IPS-18c (cell line): ENCODE results near the gene HARBI1.
"Not testable (repeated sequence)": the region's sequence is repeated elsewhere in the genome, so short reads cannot be mapped to it uniquely, and the experiment has no call there.

ENCODE experiments used
- H3K4me3 ChIP-seq: 2 replicates; pipeline ENCODE4 v1.7.0; 2013; ENCODE audit warnings: low read depth, mild to moderate bottlenecking, low read length, moderate library complexity; ENCODE audit not compliant: insufficient read depth
- H3K9me3 ChIP-seq: one replicate; pipeline ENCODE4 v1.6.1; 2013; ENCODE audit warnings: mild to moderate bottlenecking, low read length, moderate library complexity; ENCODE audit not compliant: control insufficient read depth, insufficient read depth

The HARBI1 gene

DNA sequence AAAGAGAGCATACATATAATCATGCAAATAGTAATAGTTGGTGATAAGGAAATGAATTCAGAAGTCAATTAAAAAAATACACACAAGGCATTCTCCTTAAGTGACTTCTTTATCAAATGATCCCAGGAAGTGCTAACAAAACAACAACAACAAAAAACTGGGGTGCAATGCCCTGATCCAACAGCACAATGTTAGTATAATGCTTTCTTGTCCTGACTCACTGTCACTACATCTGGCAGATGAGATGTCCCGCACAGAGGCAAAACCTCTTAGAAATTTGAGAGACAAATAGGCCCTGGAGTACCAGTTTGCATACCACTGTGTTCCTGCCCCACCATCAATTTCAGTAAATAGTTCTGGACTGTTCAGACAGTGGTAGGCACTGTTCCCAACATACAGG, 12.2 kb downstream of the HARBI1 start:
- H3K9me3 ChIP-seq = no peaks in the 10 kb centered on the region

DNA sequence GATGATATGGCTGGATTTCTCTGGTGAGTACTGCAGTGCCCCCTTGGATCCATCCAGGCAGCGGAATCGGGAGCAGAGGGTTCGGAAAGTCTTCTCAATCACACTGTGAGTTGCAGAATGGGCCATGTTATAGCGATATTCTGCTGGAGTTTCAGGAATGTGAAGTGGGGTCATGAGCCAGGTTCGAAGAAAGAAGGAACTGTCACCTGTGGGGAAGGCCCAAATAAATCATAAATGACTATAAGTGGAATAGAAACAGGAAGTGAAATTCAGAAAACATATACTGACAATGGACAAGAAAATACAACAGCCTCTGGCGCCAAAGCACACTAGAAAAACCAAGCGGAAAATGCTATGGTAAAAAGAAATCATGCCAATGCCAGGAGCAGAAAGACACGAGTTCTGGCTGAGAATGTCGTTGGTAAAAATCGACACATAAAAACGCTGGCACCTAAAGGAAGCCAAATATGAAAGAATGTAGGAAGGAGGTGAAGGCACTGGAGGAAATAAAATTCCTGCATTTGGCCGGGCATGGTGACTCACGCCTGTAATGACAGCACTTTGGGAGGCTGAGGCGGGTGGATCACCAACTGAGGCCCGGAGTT, 13.2 kb downstream of the HARBI1 start:
- H3K4me3 ChIP-seq = no peak overlapping the region
- H3K9me3 ChIP-seq = no peaks in the 10 kb centered on the region

More for the DNA sequence above, 12.2 kb downstream of the HARBI1 start:
- H3K4me3 ChIP-seq = no peak overlapping the region

DNA sequence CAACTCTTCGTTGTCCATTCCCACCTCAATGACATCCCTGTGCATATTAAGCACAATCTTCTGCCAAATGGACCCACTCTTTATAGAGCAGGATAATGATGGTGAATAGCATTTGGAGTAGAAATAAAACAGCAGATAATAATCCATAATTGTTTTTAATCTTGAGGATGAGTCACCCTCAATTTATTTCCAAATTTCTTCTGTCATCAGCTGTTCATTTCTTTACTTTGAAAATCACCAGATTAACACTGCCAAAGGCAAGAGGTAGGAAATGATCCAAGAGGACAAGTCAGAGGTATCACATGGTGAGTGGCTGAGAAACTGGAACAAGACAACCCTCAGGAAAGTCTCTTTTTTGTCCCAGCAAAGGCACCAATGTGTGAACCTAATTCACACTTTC, 15.9 kb downstream of the HARBI1 start:
- Histone ChIP-seq H3K9me3 (no peaks in the 10 kb centered on the region), H3K4me3 (no peak overlapping the region)

DNA sequence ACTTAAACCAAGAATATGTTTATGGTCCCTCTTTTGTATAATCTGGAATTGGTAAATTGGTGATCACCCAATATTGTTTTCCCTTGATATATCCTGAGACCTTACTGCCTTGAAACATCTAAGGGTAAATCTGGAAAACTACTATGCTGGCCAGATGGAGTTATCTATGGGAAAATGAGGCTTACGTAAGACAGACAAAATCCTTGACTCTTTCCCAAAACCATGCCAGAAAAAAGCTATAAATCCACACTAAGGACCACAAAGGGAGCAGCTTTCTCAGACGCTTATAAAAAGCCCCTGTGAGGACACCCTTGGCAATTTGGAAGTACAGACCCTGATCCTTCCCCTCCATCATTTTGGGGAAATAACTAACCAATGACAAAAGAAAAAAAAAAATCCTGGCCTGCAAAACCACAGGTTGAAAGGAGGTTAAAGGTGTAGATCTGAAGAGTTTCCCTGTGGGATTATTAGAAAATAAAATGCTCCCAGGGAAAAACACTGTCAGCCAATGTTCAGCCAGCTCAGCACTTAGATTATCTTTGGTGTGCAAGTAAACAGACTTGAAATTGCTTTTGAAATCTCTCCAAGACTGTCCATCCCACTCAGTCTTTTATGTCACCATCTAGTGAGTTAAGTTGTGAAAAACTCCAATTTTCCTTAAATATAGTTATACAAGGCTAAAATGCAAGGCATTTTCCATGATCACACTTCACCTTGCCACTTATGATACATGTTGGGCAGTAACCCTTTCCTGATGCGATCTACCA, 16.6 kb downstream of the HARBI1 start:
- Histone ChIP-seq H3K4me3 (no peak overlapping the region), H3K9me3 (no peaks in the 10 kb centered on the region)

DNA sequence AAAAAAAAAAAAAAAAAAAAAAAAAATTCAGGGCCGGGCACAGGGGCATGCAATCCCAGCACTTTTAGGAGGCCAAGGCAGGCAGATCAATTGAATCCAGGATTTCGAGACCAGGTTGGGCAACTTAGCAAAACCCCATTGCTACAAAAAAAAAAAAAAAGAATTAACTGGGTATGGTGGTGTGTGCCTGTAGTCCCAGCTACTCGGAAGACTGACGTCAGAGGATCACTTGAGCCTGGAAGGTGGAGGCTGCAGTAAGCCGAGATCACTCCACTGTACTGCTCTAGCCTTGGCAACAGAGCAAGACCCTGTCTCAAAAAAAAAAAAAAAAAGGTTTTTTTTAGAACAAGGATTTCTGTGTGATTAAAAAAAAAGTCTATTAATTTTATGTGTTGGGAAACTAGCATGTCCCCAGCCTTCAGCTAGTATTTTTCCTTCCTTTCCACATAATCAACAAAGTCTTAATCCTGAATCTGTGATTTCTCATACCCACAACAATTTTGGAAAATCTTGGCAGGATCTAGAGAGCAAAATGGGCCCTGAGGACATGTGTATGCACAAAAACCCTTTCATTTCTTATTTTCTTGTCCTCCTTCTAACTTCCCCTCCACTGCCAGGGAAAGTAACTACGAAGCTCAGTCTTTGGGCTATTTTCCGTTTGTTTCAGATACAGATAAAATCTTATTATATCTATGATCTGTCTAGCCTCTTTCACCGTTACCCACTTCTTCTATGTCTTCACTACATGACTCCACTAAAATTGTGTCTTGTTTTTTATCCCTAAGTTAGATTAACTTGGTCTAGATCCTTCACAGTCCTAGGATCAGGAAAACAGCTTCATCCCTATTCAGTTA, 17.5 kb downstream of the HARBI1 start:
- Histone ChIP-seq H3K4me3 (no peak overlapping the region), H3K9me3 (no peaks in the 10 kb centered on the region)

DNA sequence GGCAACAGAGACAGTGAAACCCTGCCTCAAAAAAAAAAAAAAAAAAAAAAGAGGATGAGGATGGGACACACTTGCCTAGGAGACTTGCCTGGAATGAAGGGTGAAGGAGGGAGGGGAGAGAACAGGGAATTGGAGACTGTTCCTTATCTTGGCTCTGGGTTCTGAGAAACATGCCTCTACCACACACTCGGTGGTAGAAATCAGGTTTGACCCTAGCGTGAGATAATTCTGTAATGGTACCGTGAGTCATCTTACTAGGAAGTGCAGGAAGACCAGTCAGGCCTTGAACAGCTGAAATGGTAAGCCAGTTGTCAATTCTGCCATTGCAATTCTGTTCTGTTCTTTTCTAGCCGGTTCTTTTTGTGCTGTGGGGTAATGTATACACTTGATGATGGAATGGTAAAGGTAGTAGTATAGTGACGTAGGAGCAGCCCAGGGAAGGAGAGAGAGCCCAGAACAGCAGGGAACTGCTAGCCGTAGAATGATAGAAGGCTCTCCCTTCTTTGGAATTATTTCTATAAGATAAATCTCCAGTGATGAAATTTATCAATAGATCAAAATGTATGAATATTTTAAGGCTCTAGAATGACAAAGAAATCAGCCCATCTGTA, 19.3 kb downstream of the HARBI1 start:
- Histone ChIP-seq H3K9me3 (no peaks in the 10 kb centered on the region), H3K4me3 (no peak overlapping the region)

DNA sequence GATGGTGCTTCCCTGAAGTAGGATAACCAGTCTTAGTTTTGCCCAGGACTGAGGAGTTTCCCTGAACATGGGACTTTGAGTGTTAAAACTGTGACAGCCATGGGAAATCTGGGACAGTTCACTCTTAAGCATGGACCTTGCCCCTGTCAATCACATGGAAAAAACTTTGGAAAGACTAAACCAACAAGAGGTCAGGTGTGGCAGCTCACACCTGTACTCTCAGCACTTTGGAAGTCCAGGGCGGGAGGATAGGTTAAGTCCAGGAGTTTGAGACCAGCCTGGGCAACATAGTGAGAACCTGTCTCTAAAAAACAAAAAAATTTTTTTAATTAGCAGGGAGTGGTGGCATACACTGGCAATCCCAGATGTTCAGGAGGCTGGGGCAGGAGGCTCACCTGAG, 19.9 kb downstream of the HARBI1 start:
- Histone ChIP-seq H3K9me3 (no peaks in the 10 kb centered on the region), H3K4me3 (no peak overlapping the region; the same call in 1 of the 2 replicates)

DNA sequence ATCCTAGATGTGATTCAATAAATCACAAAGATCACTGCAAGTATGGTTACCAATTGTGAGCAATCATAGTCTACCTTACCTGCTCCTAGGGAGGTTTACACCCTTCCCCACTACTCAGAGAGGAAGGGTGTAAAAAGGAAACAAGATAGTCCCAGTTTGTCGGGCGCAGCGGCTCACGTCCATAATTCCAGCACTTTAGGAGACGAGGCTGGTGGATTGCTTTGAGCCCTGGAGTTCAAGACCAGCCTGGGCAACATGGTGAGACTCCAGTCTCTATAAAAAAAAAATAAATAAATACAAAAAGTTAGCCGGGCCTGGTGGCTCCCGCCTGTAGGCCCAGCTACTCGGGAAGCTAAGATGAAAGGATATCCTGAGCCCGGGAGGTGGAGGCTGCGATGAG, 22.2 kb downstream of the HARBI1 start:
- H3K4me3 ChIP-seq = no peak overlapping the region

DNA sequence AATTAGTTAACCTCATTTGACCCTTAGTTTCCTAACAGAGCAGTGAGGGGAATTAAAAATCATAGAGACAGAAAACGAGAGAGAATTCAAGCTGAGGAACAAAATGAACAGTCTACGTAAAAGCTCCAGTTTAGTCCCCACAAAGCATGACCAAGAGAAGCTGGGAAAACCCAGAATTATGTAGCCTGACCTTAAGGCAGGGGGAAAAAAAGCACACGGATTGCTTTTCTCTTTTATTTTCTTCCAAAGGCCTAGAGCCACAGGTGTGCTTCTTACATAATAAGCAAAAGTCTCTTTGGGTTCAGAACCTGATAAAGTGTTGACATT, 22.7 kb downstream of the HARBI1 start:
- Histone ChIP-seq H3K4me3 (peak overlapping the region; percentile 87; the same call in 1 of the 2 replicates), H3K9me3 (no peaks in the 10 kb centered on the region)

More for the DNA sequence above, 22.2 kb downstream of the HARBI1 start:
- no peaks in the 10 kb centered on the region for H3K9me3 ChIP-seq

DNA sequence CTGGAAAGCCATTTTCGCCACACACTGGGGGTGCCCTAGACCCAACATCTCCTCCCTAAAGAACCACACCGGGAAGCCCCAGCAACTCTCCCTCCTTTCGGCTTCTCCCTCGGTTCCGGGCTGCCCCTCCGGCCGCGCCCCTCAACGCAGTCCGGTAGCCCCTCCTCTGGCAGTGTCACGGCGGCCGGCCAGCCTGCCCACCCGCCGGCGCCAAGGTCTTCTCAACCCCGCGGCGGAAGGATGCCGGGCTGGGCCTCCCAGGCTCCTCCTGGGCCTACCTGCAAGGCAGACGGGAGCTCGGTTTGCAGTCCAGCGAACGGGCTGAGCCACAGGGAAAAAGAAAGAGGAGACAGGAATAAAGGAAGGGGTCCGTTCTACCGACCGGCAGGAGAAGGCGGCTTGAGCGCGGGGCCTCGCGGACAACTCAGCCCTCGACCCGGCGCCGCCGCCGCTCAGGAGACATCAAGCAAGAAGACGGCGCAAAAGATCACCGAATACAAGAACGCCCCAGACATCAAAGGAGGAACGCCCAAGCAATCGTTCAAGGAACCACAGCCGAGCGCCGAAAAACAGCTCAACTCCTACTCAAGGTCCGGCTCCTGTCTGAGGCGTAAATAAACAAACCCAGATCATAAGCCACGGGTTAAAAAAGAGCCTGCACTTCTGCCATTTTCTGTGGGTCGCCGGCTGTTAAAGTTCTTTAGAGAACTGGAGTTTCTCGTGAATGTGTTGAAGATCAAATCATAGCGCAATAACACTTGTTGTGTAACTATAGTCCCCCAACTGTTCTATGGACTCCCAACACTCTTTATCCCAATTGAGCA, 23.3 kb downstream of the HARBI1 start, which contains the start of gene AMBRA1:
Gene AMBRA1 (minus strand): TSS at position 474 of the 824 bp plus-strand sequence. CDS start 45,643 bp downstream, outside the sequence.
- Histone ChIP-seq H3K4me3 (peak within 1 kb of the TSS; percentile 87), H3K9me3 (no peaks in the 10 kb centered on the region)

DNA sequence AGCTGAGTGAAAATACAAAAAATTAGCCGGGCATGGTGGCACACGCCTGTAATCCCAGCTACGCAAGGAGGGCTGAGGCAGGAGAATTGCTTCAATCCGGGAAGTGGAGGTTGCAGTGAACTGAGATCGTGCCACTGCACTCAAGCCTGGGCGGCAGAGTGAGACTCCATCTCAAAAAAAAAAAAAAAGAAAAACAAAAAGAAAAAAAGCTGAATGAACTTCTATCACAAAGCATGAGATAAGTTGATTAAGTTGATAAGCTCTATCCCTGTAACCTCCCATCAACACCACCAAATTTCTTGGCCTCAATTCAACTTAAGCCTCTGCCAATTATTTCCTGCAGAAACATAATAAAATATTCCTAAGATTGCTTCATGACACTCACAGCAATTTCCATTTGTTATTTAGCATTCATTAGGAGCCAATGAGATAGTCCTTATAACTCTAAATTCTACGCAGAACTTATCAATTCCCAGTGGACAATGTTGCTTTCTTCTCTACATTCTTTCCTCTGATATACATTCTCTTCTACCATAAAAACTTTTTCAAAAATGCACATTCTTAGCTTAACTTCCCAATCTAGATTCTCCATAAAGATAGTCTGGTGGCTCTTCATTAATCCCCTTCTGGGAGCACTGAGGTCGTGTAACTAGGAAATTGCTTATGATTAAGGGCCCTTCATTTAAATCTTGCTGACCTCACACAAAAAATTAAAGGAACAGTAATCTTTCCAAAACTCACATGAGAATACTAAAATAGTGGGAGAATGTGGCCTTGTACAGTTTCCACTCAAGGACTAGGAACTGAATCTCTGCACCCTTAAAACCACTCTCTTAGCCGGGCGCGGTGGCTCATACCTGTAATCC, 26.1 kb downstream of the HARBI1 start:
- H3K9me3 ChIP-seq = no peaks in the 10 kb centered on the region
- H3K4me3 ChIP-seq = no peak overlapping the region

DNA sequence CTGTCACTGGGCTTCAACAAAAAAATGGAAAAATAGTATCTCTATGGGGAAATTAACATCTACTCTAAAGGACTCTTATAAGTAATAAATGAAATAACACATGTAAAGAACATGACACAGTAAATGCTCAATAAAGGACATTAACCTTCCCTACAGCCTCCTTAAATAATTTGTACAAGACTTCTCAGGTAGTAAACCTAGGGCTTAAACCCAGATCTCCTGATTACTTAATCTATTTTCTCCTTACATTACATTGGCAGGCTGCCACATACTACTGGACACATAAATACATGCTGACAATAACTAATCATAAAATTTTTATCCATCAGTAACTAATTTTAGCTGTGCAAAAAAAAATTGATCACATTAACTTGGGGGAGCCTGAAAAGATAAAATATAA, 28.1 kb downstream of the HARBI1 start:
- H3K9me3 ChIP-seq = no peaks in the 10 kb centered on the region

DNA sequence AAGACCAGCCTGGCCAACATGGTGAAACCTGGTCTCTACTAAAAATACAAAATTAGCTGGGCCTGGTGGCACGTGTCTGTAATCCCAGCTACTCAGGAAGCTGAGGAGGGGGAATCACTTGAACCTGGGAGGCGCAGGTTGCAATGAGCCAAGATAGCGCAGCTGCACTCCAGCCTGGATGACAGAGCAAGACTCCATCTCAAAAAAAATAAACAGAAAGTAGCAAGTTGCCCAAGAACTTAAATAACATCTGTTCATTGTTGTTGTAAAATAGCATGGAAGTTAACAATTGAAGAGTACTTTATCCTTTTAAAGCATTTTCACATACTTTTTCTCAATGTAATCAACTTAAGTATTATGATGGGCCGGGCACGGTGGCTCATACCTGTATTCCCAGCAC, 28.9 kb downstream of the HARBI1 start:
- no peak overlapping the region for H3K4me3 ChIP-seq
- no peaks in the 10 kb centered on the region for H3K9me3 ChIP-seq

More for the DNA sequence above, 28.1 kb downstream of the HARBI1 start:
- H3K4me3 ChIP-seq = no peak overlapping the region

DNA sequence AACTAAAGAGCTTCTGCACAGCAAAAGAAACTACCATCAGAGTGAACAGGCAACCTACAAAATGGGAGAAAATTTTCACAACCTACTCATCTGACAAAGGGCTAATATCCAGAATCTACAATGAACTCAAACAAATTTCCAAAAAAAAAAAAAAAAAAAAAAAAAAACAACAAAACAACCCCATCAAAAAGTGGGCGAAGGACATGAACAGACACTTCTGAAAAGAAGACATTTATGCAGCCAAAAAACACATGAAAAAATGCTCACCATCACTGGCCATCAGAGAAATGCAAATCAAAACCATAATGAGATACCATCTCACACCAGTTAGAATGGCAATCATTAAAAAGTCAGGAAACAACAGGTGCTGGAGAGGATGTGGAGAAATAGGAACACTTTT, 33.5 kb downstream of the HARBI1 start:
- H3K9me3 ChIP-seq = not testable (repeated sequence)

DNA sequence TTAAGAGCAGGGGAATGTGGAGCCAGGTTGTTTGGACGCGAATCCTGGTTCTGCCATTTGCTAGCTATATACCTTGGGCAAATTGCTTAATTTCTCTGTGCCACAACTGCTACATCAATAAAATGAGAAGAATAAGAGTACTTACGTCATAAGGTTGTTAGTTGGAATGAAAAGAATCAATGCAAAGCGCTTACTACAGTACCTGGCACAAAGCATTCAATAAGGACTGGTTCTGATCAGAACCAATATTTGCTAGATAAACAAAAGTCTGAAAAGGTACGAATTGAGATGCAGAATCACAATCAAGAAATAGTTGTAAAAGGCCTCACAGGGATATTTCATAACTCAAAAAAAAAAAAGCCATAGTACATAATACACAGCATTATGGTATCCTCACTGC, 34.4 kb downstream of the HARBI1 start:
- Histone ChIP-seq H3K4me3 (no peak overlapping the region), H3K9me3 (no peaks in the 10 kb centered on the region)

More for the DNA sequence above, 33.5 kb downstream of the HARBI1 start:
- not testable (repeated sequence) for H3K4me3 ChIP-seq

DNA sequence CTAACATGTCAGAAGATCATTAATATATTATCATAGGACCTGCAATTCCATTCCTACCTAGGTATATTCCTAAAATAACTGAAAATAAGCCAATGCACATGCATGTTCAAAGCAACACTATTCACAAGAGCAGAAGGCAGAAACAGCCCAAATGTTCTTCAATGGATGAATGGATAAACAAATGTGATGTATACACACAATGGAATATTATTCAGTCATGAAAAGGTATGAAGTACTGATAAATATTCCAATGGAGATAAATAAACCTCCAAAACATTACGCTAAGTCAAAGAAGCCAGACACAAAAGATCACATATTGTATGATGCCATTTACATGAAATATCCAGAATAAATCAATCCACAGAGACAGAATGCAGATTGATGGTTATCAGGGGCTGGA, 40.0 kb downstream of the HARBI1 start:
- Histone ChIP-seq H3K9me3 (no peaks in the 10 kb centered on the region), H3K4me3 (no peak overlapping the region)
